Colonic mucosa (tissue), 4 donors: Measurements from ENCODE around the gene GGA2. TPM values are rescaled to one million over a fixed set of nuclear protein-coding genes. Genes with fewer than 3 reads are reported as not detected.

Source experiments
- DNase-seq: peaks from one replicate; pipeline ENCODE4 v3.0.0-alpha.2; 2020
- H3K27ac ChIP-seq: fragments of 200-600 bp; one replicate; pipeline ENCODE4 v1.8.0; 2021
- H3K27me3 ChIP-seq: fragments of 200-600 bp; one replicate; pipeline ENCODE4 v1.8.0; 2021
- H3K36me3 ChIP-seq: fragments of 200-600 bp; one replicate; pipeline ENCODE4 v1.8.0; 2021
- H3K4me1 ChIP-seq: fragments of 200-600 bp; one replicate; pipeline ENCODE4 v1.8.0; 2021; ENCODE audit warnings: mild to moderate bottlenecking
- H3K4me3 ChIP-seq: fragments of 200-600 bp; one replicate; pipeline ENCODE4 v1.8.0; 2021
- H3K9ac ChIP-seq, 2 donors: one replicate each; pipeline ENCODE4 v1.7.0; 2013; ENCODE audit warnings: control low read depth in 2 of 2, low read depth in 2 of 2, low read length in 2 of 2
- H3K9me3 ChIP-seq: fragments of 200-600 bp; one replicate; pipeline ENCODE4 v1.8.0; 2021
- CTCF ChIP-seq: fragments of 200-600 bp; IDR thresholded peaks from one replicate; pipeline ENCODE4 v1.8.0; 2022; ENCODE audit warnings: antibody characterized with exemption, mild to moderate bottlenecking
- intact Hi-C: fragments of 100-400 bp; cut with DNase I; formaldehyde crosslinking; loops from one replicate; pipeline ENCODE4 v1.14.1; 2022
- total RNA-seq, 2 donors: library from RNA; stranded (reverse); fragmentation: NEBNext Ultra II Directional in 1 of 2; extraction: Animal tissue kit (Norgen Biotek cat#: 25700) in 1 of 2; gene quantifications; one replicate each; pipeline ENCODE4 v1.2.1, GENCODE V29; 2021
- donor health status: healthy.
- donor health status: DM: no; HTN: no; CAD: no.
- donor health status: DM: no; HTN: no; CAD: no.

Gene GGA2
- total RNA-seq, 2 donors from 2014 or later = 45.3 to 48.0 TPM

DNA sequence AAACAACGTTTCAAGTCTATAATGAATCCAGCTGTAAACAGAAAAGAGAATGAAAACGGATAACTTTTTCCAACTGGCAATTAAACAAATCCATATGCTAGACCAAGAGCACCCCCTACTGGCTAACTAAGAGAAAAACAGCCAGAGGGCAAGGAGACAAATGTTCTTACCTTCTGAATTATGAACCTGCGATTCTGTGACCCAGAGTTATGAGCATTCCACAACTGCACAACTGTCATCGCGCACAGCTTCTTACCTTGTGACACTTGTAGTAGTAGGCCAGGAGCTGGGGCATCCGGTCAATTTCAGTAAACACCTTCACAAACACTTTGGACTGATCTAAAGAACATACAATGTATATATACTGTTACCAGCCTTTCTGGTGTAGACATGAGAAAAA lies 75.9 kb downstream of the GGA2 start:
- no peaks in the 10 kb centered on the region for H3K27me3 ChIP-seq
- H3K4me3 ChIP-seq = no peak overlapping the region
- H3K4me1 ChIP-seq = peaks cover 10% of the 10 kb centered on the region
- H3K27ac ChIP-seq = peak overlapping the region; percentile 71
- no peak overlapping the region for H3K9ac ChIP-seq
- DNase-seq = peak; percentile 55
- intact Hi-C loops = loop anchor here (1.0 kb wide), 1 partner anchor 252 kb away; the partner anchor contains the start of gene SCNN1G
- TF ChIP-seq CTCF = peak; percentile 85
- peaks cover 4% of the 10 kb centered on the region for H3K36me3 ChIP-seq
- no peaks in the 10 kb centered on the region for H3K9me3 ChIP-seq

DNA sequence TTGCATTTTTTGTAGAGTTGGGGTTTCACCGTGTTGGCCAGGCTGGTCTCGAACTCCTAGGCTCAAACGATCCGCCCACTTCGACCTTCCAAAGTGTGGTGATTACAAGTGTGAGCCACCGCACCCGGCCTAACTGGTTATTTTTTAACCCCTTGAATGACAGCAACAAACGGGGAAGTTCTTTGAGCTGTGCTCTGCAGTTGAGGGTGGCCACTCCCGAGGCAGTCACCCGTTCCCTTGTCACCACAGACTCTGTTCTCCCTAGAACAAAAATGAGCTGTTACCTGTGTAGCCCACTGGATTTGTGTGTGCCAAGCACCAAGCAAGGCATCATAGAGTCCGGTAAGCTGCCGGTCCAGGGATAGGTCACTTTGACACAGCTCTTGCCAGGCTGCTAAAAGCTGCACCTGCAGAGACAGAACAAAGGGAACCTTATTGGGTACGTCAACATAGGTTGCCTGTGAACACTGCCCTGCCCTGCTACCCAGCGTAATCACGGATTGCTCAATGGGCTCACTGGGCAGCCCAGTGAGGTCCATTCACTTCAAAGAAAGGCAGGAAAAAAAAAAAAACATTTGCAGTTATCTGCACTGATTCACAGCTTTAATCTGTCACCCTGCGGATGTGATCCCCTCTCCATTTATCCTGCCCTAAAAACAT lies 76.9 kb downstream of the GGA2 start:
- peaks cover 10% of the 10 kb centered on the region for H3K4me1 ChIP-seq
- H3K27me3 ChIP-seq = no peaks in the 10 kb centered on the region
- no peak overlapping the region for H3K9ac ChIP-seq
- H3K4me3 ChIP-seq = no peak overlapping the region
- H3K36me3 ChIP-seq = peaks cover 4% of the 10 kb centered on the region
- no peak for TF ChIP-seq CTCF
- intact Hi-C loops = no loop called here
- H3K27ac ChIP-seq = peak overlapping the region; percentile 71
- no peaks in the 10 kb centered on the region for H3K9me3 ChIP-seq
- DNase-seq = peak; percentile 63

GRCh38 chr16:23432176-23433128 lies 77.8 kb downstream of the GGA2 start:
- no peak overlapping the region for H3K4me3 ChIP-seq
- no peaks in the 10 kb centered on the region for H3K27me3 ChIP-seq
- no peaks in the 10 kb centered on the region for H3K9me3 ChIP-seq
- H3K4me1 ChIP-seq = peaks cover 10% of the 10 kb centered on the region
- H3K27ac ChIP-seq = peak overlapping the region; percentile 71
- intact Hi-C loops = no loop called here
- TF ChIP-seq CTCF = peak; percentile 21
- DNase-seq = no peak
- H3K9ac ChIP-seq = no peak overlapping the region
- peaks cover 4% of the 10 kb centered on the region for H3K36me3 ChIP-seq

GRCh38 chr16:23428351-23428750 lies 81.9 kb downstream of the GGA2 start:
- TF ChIP-seq CTCF = no peak
- Histone ChIP-seq H3K4me1 (peaks cover 12% of the 10 kb centered on the region), H3K4me3 (no peak overlapping the region), H3K9me3 (no peaks in the 10 kb centered on the region), H3K36me3 (no peaks in the 10 kb centered on the region), H3K27me3 (no peaks in the 10 kb centered on the region), H3K27ac (no peak overlapping the region), H3K9ac (no peak overlapping the region)
- intact Hi-C loops = loop anchor here (10.0 kb wide), 1 partner anchor 114 kb away; no protein-coding TSS in a partner anchor
- DNase-seq = no peak

GRCh38 chr16:23424292-23424958 lies 85.9 kb downstream of the GGA2 start:
- peak overlapping the region; percentile 89 for H3K27ac ChIP-seq
- H3K9me3 ChIP-seq = no peaks in the 10 kb centered on the region
- H3K4me1 ChIP-seq = peaks cover 11% of the 10 kb centered on the region
- peak; percentile 82 for DNase-seq
- no peak overlapping the region for H3K4me3 ChIP-seq
- no peak for TF ChIP-seq CTCF
- no peaks in the 10 kb centered on the region for H3K27me3 ChIP-seq
- H3K9ac ChIP-seq = peak overlapping the region; percentile 48 to 54
- H3K36me3 ChIP-seq = no peaks in the 10 kb centered on the region
- intact Hi-C loops = loop anchor here (10.0 kb wide), 1 partner anchor 110 kb away; no protein-coding TSS in a partner anchor
